ENCODE data around the gene HOATZ. TPM values are rescaled to one million over a fixed set of nuclear protein-coding genes. Genes with fewer than 3 reads are reported as not detected.
A peak's percentile ranks its signal among the peaks of the same experiment; 100 is the strongest.

The HOATZ gene
- total RNA-seq, 1 experiment from 2014 or later: not detected

DNA sequence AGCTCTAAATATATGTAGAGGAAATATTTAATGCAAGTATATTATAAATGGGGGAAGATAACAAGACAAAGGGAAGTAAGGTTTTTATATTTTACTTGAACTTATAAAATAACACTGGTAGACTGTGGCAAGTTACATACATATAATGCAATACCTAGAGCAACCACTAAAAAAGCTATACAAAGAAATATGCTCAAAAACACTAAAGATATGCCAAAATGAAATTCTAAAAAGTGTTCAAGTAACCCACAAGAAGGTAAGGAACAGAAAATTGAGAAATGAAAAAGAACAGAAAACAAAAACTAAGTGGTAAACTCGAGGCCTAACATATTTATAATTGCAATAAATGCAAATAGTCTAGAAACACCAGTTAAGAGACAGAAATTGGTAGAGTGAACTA is 34.9 kb upstream of the HOATZ start:
- Histone ChIP-seq H3K4me3 (ENCODE audit: low read length) (no peak overlapping the region), H2AFZ (ENCODE audit: low read length) (no peak overlapping the region), H3K9me2 (replicated peaks; ENCODE audit: low read length) (no peaks in the 10 kb centered on the region), H3K9me3 (ENCODE audit: low read length) (0 out of 2 replicates have a peak, but pooled peaks cover 5% of the 10 kb centered on the region), H3K4me1 (ENCODE audit: insufficient read depth, low read length) (no peaks in the 10 kb centered on the region), H3F3A (ENCODE audit: low read length, unreplicated experiment) (no peaks in the 10 kb centered on the region), H3K27ac (ENCODE audit: low read length) (no peak overlapping the region), H3K4me2 (ENCODE audit: low read length) (no peak overlapping the region), H4K20me1 (ENCODE audit: low read length) (no peaks in the 10 kb centered on the region), H3K9ac (ENCODE audit: low read length) (no peak overlapping the region), H3K36me3 (ENCODE audit: low read depth, low read length) (no peaks in the 10 kb centered on the region; the same call in 1 of the 2 replicates), H3K79me2 (ENCODE audit: low read length) (no peaks in the 10 kb centered on the region), H3K27me3 (ENCODE audit: low read length) (no peaks in the 10 kb centered on the region)
- POLR2A ChIA-PET (ENCODE audit: unreplicated experiment): no interaction called here
- ATAC-seq (no peak), DNase-seq (no peak)
- CTCF ChIA-PET: no interaction called here
- no peak for TF ChIP-seq EZH2phosphoT487 (IDR thresholded peaks at IDR 0.05; ENCODE audit: borderline replicate concordance, low read length)
- TF ChIP-seq, protein P1, sequence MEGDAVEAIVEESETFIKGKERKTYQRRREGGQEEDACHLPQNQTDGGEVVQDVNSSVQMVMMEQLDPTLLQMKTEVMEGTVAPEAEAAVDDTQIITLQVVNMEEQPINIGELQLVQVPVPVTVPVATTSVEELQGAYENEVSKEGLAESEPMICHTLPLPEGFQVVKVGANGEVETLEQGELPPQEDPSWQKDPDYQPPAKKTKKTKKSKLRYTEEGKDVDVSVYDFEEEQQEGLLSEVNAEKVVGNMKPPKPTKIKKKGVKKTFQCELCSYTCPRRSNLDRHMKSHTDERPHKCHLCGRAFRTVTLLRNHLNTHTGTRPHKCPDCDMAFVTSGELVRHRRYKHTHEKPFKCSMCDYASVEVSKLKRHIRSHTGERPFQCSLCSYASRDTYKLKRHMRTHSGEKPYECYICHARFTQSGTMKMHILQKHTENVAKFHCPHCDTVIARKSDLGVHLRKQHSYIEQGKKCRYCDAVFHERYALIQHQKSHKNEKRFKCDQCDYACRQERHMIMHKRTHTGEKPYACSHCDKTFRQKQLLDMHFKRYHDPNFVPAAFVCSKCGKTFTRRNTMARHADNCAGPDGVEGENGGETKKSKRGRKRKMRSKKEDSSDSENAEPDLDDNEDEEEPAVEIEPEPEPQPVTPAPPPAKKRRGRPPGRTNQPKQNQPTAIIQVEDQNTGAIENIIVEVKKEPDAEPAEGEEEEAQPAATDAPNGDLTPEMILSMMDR (conservative IDR thresholded peaks at IDR 0.05; ENCODE audit: low read depth, low read length): peak; percentile 40; the same call in 1 of the 2 replicates
- no TSS peak for BruUV-seq (replicated peaks)
- intact Hi-C loops (cut with micrococcal nuclease): no loop called here

DNA sequence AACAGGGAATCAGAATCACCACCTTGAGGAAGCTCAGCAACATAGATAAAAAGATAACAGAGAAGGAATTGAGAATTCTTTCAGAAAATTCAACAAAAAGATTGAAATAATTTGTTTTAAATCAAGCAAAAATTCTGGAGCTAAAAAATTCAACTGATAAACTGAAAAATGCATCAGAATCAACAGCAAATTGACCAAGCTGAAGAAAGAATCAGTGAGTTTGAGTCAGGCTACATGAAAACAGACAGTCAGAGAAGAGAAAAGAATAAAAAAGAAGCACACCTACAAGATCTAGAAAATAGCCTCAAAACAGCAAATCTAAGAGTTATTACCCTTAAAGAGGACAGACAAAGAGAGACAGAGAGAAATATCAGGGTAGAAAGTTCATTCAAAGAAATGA is 31.1 kb upstream of the HOATZ start:
- Histone ChIP-seq H3K9ac (ENCODE audit: low read length) (no peak overlapping the region), H3K79me2 (ENCODE audit: low read length) (no peaks in the 10 kb centered on the region), H3K27ac (ENCODE audit: low read length) (no peak overlapping the region), H3K4me3 (ENCODE audit: low read length) (no peak overlapping the region), H3K9me2 (replicated peaks; ENCODE audit: low read length) (no peaks in the 10 kb centered on the region), H3K27me3 (ENCODE audit: low read length) (no peaks in the 10 kb centered on the region), H4K20me1 (ENCODE audit: low read length) (no peaks in the 10 kb centered on the region), H3K9me3 (ENCODE audit: low read length) (peaks cover 10% of the 10 kb centered on the region; the same call in 1 of the 2 replicates), H3K4me1 (ENCODE audit: insufficient read depth, low read length) (no peaks in the 10 kb centered on the region), H3K4me2 (ENCODE audit: low read length) (no peak overlapping the region), H3K36me3 (ENCODE audit: low read depth, low read length) (no peaks in the 10 kb centered on the region; the same call in 1 of the 2 replicates), H2AFZ (ENCODE audit: low read length) (no peak overlapping the region), H3F3A (ENCODE audit: low read length, unreplicated experiment) (no peaks in the 10 kb centered on the region)
- DNase-seq (no peak), ATAC-seq (no peak)
- TF ChIP-seq EZH2 (IDR thresholded peaks at IDR 0.05; ENCODE audit: low read length, unreplicated experiment): no peak
- TF ChIP-seq, protein P1 (conservative IDR thresholded peaks at IDR 0.05; ENCODE audit: low read depth, low read length): no peak
- no peak for TF ChIP-seq EZH2phosphoT487 (IDR thresholded peaks at IDR 0.05; ENCODE audit: borderline replicate concordance, low read length)
- ChIA-PET POLR2A (ENCODE audit: unreplicated experiment) (no interaction called here), CTCF (no interaction called here)
- intact Hi-C loops (cut with micrococcal nuclease): no loop called here
- no TSS peak for BruUV-seq (replicated peaks)

DNA sequence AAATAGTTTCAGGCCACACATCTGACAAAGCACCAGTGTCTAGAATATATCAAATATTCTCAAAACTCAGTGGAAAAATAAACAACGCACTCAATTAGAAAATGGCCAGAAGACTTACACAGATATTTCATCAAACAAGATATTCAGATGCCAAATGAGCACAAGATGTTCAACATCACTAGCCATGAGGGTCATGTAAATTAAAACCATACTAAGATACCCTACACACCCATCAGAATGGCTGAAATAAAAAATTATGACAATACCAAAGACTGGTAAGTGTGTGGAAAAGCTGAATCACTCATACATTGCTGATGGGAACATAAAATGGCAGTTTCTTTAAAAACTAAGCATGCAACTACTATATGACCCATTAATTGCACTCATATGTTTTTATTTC is 24.1 kb upstream of the HOATZ start:
- H4K20me1 ChIP-seq (ENCODE audit: low read length): no peaks in the 10 kb centered on the region
- DNase-seq (no peak), ATAC-seq (no peak)
- H3K4me2 ChIP-seq (ENCODE audit: low read length): no peak overlapping the region
- intact Hi-C loops (cut with micrococcal nuclease): no loop called here
- H3K9me2 ChIP-seq (replicated peaks; ENCODE audit: low read length): no peaks in the 10 kb centered on the region
- H3K27me3 ChIP-seq (ENCODE audit: low read length): no peaks in the 10 kb centered on the region
- no peak for TF ChIP-seq EZH2phosphoT487 (IDR thresholded peaks at IDR 0.05; ENCODE audit: borderline replicate concordance, low read length)
- TF ChIP-seq, protein P1 (conservative IDR thresholded peaks at IDR 0.05; ENCODE audit: low read depth, low read length): no peak
- no peak for TF ChIP-seq EZH2 (IDR thresholded peaks at IDR 0.05; ENCODE audit: low read length, unreplicated experiment)
- CTCF ChIA-PET: no interaction called here
- H3K4me3 ChIP-seq (ENCODE audit: low read length): no peak overlapping the region
- no peak overlapping the region for H2AFZ ChIP-seq (ENCODE audit: low read length)
- H3K79me2 ChIP-seq (ENCODE audit: low read length): no peaks in the 10 kb centered on the region
- H3K27ac ChIP-seq (ENCODE audit: low read length): no peak overlapping the region
- no TSS peak for BruUV-seq (replicated peaks)
- POLR2A ChIA-PET (ENCODE audit: unreplicated experiment): no interaction called here
- H3F3A ChIP-seq (ENCODE audit: low read length, unreplicated experiment): no peaks in the 10 kb centered on the region
- no peaks in the 10 kb centered on the region for H3K4me1 ChIP-seq (ENCODE audit: insufficient read depth, low read length)
- H3K9ac ChIP-seq (ENCODE audit: low read length): no peak overlapping the region
- H3K9me3 ChIP-seq (ENCODE audit: low read length): peaks cover 4% of the 10 kb centered on the region; the same call in 1 of the 2 replicates
- no peaks in the 10 kb centered on the region for H3K36me3 ChIP-seq (ENCODE audit: low read depth, low read length)

Data from PC-3 (cell line).